ENCODE data around the gene EYA2.

EYA2 gene

DNA sequence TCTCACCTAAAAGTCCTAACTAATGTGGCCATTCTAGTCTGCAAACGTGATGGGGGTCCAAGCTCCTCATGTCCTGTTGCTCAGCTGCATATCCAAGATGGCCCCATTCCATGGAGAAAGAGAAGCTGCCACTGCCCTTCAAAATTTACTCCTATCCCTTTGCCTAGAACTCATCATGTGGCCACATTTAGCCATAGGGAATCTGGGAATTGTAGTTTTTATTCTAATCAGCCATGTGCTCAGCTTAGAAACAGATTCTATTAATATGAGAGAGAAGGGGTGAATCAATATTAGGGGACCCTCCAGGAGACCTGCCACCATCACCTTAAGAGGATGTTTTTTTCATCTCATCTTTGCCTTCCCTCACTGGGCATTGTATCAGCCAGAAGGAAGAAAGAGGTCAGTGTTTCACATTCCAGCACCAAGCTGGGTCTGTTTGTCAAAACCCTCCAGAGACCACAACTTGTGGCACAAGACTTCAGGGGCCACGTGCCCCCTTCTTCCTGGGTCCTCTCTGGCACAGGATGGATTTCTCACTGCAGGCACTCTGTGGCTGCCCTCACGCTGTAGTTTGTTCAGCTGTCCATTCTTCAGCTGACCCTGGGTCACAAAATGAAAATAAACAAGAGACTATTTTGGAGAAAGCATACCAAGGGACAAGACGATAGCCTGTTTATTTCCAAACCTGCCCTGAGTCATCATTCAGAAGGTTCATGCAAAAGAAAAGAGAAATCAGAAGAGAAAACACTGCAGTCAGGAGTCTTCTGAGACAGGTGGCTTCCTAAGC is 172.0 kb downstream of the EYA2 start:
- DNase-seq (ENCODE audit: low read depth, low spot score) = peak; percentile 83

DNA sequence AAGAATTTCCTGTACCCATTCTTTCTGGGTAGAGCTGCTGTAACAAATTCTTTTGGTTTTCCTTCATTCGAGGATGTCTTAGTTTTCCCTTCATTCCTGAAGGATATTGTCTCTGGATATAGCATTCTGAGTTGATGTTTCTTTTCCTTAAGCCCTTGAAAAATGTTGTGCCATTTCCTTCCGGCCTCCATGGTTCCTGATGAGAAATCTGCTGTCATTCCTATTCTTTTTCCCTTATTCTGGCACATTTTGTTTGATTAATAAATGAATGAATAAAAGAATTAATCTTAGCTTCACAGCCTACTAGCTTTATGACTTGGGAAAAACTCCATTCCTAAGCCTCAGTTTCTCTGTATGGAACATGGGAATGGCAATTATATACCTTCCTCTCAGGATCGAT is 173.1 kb downstream of the EYA2 start:
- DNase-seq (ENCODE audit: low read depth, low spot score) = no peak

DNA sequence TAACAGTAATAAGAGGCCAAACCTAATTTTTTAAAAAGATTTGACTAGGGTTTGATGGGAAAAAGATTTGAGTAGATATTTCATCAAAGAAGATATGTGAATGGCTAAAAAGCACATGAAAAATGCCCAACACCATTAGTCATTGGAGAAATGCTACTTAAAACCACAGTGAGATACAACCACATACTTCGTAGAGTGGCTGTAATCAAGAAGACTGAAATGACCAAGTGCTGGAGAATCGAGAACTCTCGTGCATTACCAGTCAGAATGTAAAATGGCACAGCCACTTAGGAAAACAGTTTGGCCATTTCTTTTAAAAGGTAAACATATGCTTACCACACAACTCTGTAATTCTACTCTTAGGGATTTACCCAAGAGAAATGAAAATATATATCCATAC is 175.5 kb downstream of the EYA2 start:
- DNase-seq (ENCODE audit: low read depth, low spot score) = no peak

DNA sequence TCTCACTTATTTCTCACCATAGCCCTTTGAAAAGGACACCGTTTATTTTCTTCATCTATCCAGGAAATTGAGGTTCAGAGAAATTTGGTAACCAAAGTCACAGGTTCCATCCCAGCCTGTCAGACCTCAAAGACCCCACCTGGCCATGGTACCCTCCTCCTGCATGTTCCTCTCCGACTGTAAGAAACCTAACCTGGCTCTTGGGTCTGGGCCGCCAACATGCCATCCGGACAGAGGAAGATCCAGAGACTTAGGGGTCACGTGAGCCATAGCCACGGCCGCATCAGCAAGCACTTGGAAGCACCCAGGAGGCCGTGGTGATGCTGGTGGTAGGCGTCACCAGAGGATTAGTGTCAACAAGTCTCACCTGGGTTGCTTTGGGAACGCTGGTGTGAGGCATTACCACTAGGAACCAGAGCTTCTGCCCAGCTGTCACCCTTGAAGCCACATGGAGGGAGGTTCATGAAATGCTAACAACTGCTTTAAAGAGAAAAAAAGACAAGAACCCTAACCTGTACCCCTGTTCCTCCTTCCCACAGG is 177.1 kb downstream of the EYA2 start:
- no peak for DNase-seq (ENCODE audit: low read depth, low spot score)

DNA sequence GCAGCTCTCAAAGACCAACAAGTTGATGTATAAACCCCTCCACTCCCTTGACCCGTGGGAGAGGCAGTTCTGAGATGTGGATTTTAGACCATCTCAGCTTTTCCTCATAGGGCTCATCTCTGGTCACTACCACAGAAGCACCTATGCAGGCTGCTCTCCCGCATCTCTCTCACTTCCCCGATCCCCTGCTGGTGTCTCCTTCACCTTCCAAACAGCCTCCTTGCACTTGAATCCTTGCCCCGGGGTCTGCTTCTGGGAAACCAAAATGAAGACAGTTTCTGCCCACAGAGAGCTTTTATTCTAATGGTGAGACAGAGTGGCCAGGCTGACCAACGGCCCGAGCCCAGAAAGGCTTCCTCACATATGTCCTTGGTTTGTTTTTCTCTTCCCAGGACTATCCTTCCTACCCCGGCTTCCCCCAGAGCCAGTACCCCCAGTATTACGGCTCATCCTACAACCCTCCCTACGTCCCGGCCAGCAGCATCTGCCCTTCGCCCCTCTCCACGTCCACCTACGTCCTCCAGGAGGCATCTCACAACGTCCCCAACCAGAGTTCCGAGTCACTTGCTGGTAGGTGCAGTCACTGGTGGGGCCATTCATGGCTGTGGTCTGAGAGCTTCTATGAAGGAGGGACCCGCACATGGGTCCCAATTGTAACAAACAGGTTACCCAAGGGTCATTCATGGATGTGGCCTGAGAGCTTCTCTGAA is 179.3 kb downstream of the EYA2 start:
- no peak for DNase-seq (ENCODE audit: low read depth, low spot score)

DNA sequence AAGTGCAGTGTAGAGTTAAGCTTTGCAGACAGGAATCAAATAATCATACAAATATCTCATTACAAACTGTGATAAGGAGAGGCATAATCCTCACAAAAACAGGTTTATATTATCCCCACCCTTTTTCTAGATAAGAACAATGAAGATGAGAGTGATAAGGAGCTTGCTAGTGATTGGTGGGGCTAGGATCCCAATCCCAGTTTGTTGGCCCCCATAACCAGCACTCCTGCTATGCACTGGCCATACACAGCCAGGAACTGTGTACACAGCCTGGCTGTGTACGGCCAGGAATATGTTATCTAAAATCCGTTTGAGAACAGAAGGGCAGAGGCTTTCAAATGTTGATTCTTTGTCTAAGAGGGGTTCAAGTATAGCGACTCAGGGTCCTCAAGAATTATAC is 180.6 kb downstream of the EYA2 start:
- DNase-seq (ENCODE audit: low read depth, low spot score) = no peak

DNA sequence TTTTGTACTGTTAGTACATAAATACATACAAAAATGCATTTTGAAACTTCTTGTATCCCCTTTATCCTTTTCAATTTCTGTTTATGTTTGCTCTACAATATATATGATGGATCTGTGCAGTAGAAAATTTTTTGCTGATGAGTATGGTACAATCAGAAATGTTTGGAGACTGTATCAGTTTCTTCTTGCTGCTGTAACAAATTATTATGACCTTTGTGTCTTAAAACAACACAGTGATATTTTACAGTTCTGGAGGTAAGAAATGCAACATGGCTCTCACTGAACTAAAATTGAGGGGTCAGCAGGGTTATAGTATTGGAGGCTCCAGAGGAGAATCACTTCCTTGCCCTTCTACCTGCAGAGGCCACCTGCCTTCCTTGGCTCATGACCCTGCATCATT is 184.4 kb downstream of the EYA2 start:
- no peak for DNase-seq (ENCODE audit: low read depth, low spot score)

DNA sequence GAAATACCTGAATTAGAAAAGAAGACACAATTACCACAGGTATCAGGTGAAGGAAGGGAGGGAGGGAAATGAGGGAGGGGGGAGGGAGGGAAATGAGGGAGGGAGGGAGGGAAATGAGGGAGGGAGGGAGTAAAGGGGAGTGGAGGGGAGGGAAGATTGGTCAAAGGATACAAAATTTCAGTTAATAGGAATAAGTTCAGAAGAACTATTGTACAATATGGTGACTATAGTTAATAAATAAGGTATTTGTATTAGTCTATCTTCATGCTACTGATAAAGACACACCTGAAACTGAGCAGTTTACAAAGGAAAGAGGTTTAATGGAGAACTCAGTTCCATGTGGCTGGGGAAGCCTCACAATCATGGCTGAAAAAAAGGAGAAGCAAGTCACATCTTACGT is 185.7 kb downstream of the EYA2 start:
- no peak for DNase-seq (ENCODE audit: low read depth, low spot score)

DNA sequence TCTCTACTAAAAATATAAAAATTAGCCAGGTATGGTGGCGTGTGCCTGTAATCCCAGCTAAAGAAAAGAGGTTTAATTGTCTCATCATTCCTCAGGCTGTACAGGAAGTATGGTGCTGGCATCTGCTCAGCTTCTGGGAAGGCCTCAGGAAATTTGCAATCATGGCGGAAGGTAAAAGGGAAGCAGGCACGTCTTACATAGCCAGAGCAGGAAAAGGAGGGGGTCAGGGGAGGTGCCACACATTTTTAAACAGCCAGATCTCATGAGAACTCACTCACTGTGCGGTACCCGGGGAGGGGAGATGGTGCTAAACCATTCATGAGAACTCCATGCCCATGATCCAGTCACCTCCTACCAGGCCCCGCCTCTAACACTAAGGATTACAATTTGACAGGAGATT is 191.7 kb downstream of the EYA2 start:
- no peak for DNase-seq (ENCODE audit: low read depth, low spot score)

DNA sequence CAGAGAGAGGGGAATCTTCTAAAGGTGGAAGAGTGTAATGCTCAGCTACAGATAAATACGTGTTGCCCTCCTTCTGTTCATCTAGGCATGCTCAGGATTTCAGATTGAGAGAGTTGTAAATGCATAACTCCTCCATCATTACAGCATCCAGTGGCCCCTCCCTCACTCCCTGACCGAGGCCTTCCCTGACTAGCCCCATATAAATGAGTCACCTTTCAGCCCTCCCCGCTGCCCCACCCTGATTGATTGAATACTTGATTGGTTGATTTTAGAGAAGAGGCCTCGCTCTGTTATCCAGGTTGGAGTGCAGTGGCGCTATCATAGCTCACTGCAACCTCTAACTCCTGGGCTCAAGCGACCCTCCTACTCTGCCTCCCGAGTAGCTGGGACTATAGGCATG is 193.7 kb downstream of the EYA2 start:
- no peak for DNase-seq (ENCODE audit: low read depth, low spot score)

DNA sequence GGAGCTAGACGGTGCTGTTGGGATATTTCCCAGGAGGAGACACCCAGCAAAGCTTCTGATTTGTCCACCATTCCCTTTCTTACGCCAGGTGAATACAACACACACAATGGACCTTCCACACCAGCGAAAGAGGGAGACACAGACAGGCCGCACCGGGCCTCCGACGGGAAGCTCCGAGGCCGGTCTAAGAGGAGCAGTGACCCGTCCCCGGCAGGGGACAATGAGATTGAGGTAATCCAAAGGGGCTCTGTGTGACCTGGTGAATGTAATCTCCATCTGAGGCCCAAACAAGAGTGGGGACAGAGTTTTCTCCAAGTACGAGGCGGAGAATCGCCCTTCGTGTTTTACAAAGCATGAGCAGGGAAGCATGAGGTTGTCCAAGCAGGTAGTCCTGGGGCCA is 194.5 kb downstream of the EYA2 start:
- DNase-seq (ENCODE audit: low read depth, low spot score) = no peak

DNA sequence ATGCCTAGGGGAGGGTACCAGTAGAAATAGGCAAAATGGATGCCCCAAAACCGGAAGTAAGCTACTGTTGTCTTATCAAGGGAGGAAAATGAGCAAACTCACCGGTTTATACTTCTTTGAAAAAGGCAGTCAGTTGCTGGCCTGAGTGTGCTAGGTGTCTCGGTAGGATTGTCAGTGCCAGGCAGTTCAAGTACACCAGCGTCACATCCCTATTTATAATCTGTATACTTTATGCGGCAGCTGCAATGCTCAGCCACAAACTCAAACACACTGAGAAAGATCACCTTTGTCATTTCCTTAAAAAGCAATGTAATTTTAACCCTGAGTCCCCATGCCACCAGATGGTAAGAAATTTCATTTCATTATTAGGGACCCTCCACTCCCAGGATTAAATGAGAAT is 196.2 kb downstream of the EYA2 start:
- DNase-seq (ENCODE audit: low read depth, low spot score) = no peak

DNA sequence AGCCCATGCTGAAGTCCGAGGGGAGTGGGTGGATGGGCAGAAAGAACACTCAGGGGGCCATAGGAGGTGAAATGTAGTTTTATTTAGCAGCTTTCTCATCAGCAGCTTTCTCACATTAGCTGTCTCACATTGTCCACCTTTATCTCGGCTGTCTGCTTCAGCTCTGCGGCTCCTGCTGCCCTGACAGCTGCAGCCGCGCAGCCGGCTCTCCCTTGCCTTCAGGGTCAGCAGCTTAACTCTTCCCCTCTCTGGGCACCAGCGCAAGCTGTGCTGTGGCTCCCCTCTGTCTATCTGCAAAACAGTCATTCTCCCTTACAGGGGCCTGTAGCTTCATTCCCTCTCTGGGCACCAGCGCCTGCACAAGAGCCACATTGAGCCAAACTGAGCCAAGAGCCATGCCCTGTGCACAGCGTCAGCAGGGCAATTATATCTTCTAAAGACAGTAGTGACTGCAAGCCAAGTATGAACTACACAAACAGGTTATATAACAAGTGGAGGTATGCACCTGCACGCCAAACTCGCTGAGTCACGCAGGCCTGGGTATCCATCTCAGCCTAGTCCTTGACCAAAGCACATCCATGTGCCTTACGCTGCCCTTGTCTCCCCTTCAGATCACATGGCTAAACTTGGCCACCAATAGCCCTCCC is 198.8 kb downstream of the EYA2 start:
- DNase-seq (ENCODE audit: low read depth, low spot score) = no peak

DNA sequence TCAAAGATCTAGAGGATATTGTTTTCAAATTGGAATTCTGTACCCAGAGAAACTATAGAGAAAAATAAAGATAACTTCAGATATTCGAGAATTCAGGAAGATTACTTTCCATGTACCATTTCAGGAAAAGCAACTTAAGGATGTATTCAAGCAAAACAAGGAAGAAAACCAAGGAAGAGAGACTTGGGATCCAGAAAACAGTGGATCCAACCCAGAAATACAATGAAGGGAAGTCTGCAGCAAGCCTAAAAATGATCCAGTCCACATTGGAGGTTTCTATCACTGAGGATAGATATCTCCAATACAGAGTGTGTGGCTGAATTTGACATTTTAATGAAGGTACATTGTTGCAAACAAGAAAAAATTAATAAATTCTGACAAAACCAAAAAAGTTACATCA is 201.0 kb downstream of the EYA2 start:
- no peak for DNase-seq (ENCODE audit: low read depth, low spot score)

DNA sequence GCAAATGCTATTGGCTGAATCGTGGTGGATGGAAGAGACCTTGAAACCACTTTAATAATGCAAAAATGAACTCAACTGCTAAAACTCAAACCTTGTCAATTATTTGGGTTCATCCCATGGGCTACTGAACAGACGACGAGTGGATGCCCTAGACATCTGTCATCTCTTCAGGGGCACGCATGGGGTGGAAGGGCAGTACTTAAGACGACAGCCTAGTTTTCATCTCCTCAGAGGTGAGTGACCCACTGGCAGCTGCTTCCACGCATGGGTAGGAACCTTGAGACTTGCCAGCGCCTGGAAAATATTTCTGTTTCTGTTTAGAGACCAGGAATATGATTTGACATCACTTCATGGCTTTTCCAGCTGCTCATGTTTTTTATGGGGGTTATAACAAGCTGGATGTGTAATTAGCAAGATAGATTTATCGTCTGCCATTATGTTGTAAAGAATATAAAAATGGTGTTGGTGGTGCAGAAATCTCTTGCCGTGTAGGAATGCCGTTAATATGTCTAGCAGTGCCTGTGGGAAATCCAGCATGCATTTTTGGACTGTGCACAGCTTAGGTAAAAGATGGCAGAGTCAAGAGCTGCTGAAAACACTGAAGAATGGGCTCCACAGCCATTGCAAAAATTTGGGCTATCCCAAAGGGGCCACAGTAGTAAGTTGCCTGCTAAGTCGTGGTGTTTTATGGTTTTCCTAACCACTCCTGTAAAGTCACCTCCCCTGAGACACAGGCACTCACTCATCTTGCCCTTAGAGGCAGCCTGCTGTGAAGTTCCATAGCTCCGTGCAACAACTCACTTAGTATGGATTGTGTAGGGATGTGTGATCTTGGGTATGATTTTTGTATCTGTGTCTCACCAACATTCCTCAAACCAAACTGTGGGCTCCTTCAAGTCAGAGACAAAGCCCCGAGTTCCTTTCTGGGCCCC is 203.3 kb downstream of the EYA2 start:
- no peak for DNase-seq (ENCODE audit: low read depth, low spot score)

DNA sequence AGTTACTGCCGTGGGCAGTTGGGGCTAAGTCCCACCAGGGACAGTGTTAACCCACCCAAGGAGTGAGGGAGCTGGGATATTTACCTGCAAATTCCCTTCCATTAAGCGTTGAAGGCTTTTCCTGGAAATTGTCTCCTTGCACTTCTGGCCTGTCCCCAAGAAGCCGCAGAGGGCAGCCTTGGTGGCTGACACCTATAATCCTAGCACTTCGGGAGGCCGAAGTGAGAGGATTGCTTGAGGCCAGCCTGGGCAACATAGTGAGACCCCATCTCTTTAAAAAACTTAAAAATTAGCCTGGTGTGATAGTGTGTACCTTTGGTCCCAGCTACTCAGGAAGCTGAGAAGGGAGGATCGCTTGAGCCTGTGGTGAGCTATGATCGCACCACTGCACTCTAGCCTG is 204.4 kb downstream of the EYA2 start:
- no peak for DNase-seq (ENCODE audit: low read depth, low spot score)

DNA sequence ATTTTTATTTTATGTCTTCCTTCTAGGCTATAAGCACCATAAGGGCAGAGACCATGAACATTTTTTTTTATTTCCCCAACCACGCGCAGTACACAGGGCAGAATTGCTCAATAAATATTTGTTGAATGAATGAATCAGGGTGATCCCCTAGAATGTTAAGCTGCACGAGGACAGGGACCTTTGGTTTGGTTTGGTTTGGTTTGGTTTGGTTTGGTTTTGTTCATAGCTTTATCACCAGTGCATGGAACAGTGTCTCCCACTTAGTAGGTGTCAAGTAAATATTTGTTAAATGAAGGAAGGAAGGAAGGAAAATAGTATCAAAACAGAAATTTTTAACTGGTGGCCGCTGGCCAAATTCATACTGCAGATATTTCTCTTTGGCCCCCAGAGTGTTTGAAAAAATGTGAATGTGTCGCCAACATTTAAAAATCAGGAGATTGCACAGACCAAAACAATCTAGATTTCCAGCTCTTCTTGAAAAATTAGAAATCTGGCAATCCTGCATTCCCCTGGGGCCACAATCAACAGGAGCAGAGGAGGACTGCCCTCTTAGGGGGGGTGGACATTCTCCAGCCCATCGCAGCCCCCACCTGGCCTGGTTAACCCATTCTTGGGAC is 205.3 kb downstream of the EYA2 start:
- no peak for DNase-seq (ENCODE audit: low read depth, low spot score)

DNA sequence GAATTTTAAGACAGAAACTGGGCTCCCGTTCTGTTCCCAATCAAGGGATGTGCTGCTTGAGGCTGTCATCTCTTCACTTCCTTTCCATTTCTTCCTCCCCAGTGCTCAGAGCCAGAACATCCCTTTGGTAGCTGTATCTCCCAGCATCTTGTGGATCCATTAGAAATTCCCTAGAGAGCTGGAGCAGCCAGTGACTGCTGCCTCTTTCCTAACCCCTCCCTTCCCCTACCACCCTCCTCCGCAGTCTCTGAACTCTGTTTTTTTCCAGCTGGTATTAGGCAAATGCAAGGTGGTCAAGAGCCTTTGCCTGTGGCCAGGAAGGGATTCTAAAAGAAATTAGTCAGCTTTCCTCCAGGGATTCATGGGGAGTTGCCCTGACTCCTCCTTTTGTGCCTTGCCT is 208.0 kb downstream of the EYA2 start:
- no peak for DNase-seq (ENCODE audit: low read depth, low spot score)

DNA sequence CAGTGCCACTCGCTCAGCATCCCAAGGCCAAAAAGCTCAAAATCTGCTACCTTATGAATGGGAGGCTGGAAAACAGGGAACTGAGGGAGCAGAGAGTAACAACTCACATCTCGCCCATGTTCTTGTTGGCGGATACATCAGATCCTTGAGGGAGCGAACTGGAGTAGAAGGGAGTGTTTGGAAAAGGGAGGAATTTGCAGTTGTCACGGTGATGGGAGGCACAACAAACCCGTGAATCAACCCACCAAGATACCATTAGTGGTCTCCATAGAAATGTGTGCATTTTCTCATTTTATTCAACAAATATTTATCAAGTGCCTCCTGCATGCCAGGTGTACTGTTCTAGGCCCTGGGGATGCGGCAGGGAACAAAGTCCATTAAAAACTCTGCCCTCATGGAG is 212.1 kb downstream of the EYA2 start:
- DNase-seq (ENCODE audit: low read depth, low spot score) = no peak

DNA sequence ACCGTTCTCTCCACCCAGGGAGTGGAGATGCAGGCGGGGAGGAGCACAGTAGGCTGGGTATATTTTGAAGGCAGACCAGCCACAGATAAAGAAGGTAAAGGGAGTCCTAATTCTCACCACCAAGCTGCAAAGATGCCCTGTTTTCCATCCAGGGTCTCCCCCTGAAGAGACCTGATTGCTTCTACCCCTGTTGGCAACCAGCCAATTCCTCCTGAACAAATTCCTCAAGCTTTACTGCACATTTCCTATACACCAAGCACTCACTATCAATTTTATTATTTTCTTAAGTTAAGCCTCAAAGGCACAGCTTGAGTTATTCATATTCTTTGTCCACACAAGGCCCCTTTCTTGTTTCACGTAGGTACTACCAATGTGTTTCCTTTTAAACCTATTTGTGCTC is 214.4 kb downstream of the EYA2 start:
- DNase-seq (ENCODE audit: low read depth, low spot score) = no peak

DNA sequence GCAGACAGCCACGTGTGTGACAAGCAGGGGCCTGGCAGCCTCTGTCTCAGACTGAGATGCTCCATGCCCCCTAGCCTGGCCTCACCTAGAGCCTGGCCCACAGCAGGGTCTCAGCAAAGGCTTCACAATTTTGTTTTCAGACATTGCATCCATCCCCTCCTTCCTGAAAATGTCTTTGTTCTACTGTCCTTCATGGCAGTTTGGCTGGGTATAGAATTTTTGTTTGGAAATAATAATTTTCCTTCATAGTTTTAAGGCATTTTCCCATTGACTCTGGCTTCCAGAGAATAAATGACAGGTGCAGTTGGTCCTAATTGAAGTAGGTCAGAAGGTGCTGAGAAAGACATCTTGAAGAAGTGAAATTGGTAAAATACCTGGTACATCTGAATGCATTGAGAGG is 216.2 kb downstream of the EYA2 start:
- no peak for DNase-seq (ENCODE audit: low read depth, low spot score)
